ENCODE measurements around the gene OBP2B.

OBP2B gene

GRCh38 chr9:133158695-133159094 is 50.4 kb downstream of the OBP2B start:
- DNase-seq = no peak
- TF ChIP-seq CTCF (IDR thresholded peaks at IDR 0.05) = no peak
- peaks cover 0 to 23% (median 0%) of the 10 kb centered on the region in 3 donors for H3K36me3 ChIP-seq
- peaks cover 0 to 11% (median 10%) of the 10 kb centered on the region in 4 donors for H3K4me1 ChIP-seq
- peaks cover 0 to 15% of the 10 kb centered on the region in 2 donors for H3K27me3 ChIP-seq
- no peak overlapping the region for H3K4me3 ChIP-seq
- H3K9me3 ChIP-seq = no peaks in the 10 kb centered on the region
- intact Hi-C loops (cut with DNase I; ENCODE audit: low total_unique reads) = no loop called here
- no peak overlapping the region for H3K27ac ChIP-seq

Measured in tibial artery (tissue), 4 donors.